MM.1S (cell line): Measurements from ENCODE around the gene B3GNT8.

Experiments used
- CTCF ChIP-seq: fragments of 300-600 bp; sonication (generic); IDR thresholded peaks from 2 replicates; pipeline ENCODE4 v1.5.1; 2016; ENCODE audit warnings: antibody characterized with exemption, low read length, mixed read lengths
- EZH2 ChIP-seq: fragments of 300-600 bp; sonication (generic); optimal IDR thresholded peaks from 2 replicates; pipeline ENCODE3; 2017; ENCODE audit warnings: low read depth, mild to moderate bottlenecking, antibody characterized with exemption, low read length, mixed read lengths

DNA sequence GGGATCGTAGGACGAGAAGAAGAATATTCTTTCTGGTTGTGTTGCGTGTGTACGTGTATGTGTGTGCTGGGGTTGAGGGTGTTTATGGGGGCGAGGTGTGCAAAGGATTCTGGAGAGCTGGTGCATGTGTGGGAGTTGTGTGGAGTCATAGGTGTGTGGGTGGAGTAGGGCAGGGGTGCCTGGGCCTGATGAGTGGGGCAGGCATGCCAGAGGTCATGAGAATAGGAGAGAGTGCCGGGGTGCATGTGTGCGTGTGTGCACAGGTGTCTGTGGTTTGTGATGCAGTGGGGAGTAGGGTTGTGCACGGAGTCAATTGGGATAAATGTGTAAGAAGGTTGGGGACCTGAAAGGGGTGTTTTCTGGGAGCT lies 50.2 kb downstream of the B3GNT8 start:
- TF ChIP-seq CTCF (no peak), EZH2 (no peak)
